Stimulated activated naive CD8-positive, alpha-beta T cell treated with anti-CD3 and anti-CD28 coated beads, Interleukin-15, Interleukin-2, amounts not matched to agents 100 ng/mL and 50 ng/mL, for 24 hours (primary cell): ENCODE data around the gene CDK6.

Experiments used
- H3K27ac Mint-ChIP-seq: one replicate; pipeline ENCODE4 v1.8.0; 2021; ENCODE audit warnings: mild to moderate bottlenecking, mixed read lengths
- H3K27me3 Mint-ChIP-seq: one replicate; pipeline ENCODE4 v1.8.0; 2021; ENCODE audit warnings: mixed read lengths
- H3K36me3 Mint-ChIP-seq: one replicate; pipeline ENCODE4 v1.8.0; 2021; ENCODE audit warnings: low read depth, mixed read lengths
- H3K4me1 Mint-ChIP-seq: one replicate; pipeline ENCODE4 v1.8.0; 2021; ENCODE audit warnings: low read depth, mixed read lengths
- H3K4me3 Mint-ChIP-seq: one replicate; pipeline ENCODE4 v1.8.0; 2021; ENCODE audit warnings: mild to moderate bottlenecking, mixed read lengths
- H3K9me3 Mint-ChIP-seq: one replicate; pipeline ENCODE4 v1.8.0; 2021; ENCODE audit warnings: mixed read lengths

Gene CDK6

DNA sequence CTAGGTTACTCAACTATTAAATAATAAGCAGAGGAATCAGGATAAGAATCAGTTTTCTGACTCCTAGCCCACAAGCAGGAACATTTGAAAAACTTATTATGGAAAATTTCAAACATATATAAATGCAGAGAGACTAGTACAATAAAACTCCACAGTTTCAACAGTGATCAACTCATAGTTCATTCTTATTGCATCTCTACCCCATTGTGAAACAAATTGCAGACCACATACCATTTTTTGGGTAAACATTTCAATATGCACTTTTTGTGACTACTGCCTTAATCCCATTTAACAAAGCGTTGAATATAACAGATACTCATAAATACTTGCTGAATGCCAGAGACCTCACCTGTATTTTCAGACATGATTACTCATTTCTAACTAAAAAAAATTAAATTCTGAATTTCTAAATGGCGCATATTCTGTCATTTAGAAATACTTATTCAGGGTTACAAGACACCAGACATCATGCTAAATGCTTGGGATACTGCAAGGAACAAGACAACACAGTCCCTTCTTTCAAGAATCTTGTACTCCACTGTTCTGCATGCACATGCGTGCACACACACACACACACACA, 11.4 kb downstream of the CDK6 start:
- Mint-ChIP-seq H3K4me1 (peaks cover 88% of the 10 kb centered on the region), H3K27me3 (no peaks in the 10 kb centered on the region), H3K27ac (peak overlapping the region; percentile 56), H3K36me3 (peaks cover 83% of the 10 kb centered on the region), H3K9me3 (no peaks in the 10 kb centered on the region), H3K4me3 (peak overlapping the region; percentile 50)

DNA sequence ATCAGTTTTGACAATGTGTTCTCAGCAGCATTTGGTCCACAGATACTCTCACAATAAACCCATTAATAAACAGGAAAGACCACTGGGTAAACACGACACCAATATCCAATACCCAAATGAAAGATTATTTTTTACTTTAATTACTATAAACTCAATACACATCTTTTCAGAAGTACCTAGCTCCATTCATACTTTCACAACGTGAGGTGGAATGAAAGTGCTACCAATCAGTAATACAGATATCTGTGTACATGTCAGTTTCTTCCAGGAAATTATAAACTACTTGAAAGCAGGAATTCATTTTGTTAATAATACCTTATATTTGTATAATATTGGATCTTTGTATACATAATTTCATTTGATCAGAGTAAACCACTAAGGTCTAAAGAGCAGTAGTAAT, 11.9 kb downstream of the CDK6 start:
- Mint-ChIP-seq H3K4me1 (peaks cover 89% of the 10 kb centered on the region), H3K4me3 (no peak overlapping the region), H3K27ac (no peak overlapping the region), H3K9me3 (peaks cover 5% of the 10 kb centered on the region), H3K27me3 (no peaks in the 10 kb centered on the region), H3K36me3 (peaks cover 83% of the 10 kb centered on the region)

DNA sequence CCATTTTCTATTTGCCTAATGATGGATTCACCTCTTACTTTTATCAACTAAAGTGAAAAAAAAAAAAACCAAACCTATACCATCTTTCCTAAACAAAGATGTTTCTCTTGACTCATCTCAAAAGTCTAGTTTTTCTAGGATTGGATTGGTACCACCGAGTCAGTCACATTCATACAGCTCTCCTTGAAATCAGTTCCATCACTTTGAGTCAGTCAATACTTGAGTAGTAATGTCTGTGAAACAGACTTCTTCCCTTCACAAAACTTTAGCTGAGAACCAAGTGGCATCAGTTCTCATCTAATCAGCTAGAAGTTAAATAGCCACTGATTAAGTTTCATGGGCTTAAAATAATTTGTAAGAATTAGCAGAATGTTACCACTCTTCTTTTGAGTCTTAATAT, 13.3 kb downstream of the CDK6 start:
- Mint-ChIP-seq H3K27ac (peak overlapping the region; percentile 62), H3K4me3 (no peak overlapping the region)

DNA sequence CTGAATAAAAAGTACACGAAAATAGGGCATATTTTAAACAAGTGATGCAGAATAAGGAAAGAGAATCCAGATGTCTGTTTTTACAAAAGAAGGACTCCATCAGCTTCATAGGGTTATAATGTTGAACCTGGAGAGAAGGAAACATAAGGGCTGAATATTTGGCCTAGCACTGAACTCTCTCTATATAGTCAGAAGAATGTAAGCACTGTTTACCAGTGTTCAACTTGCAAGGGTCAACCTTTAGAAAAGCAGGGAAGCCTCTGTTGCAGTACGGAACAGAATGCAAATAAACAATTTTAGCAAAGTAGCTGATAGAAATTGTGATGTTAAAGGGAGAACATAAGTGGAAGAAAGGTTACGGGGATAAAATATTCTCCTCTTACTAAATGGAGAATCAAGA, 16.2 kb downstream of the CDK6 start:
- Mint-ChIP-seq H3K9me3 (peaks cover 22% of the 10 kb centered on the region), H3K36me3 (peaks cover 86% of the 10 kb centered on the region), H3K4me1 (peaks cover 92% of the 10 kb centered on the region), H3K4me3 (peak overlapping the region; percentile 17), H3K27ac (peak overlapping the region; percentile 71), H3K27me3 (no peaks in the 10 kb centered on the region)

More for the DNA sequence above, 13.3 kb downstream of the CDK6 start:
- Mint-ChIP-seq H3K9me3 (peaks cover 11% of the 10 kb centered on the region), H3K27me3 (no peaks in the 10 kb centered on the region), H3K4me1 (peaks cover 91% of the 10 kb centered on the region), H3K36me3 (peaks cover 84% of the 10 kb centered on the region)

DNA sequence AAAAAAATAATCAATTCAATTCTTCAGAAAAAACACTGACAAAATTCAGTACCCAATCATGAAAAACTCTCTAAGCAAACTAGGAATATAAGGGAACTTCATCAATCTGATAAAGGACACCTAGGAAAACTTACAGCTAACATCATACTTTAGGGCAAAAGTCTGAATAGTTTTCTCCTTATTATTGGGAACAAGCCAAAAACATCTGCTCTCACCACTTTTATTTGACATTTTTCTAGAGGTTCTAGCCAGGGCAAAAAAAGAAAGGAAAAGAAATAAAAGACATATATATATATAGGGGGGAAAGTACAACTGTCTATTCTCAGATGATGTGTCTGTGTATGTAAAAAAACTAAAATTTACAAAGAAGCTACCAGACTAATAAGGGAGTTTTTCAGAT, 19.0 kb downstream of the CDK6 start:
- H3K27ac Mint-ChIP-seq, result no peak overlapping the region
- H3K4me3 Mint-ChIP-seq, result no peak overlapping the region
- no peaks in the 10 kb centered on the region for H3K27me3 Mint-ChIP-seq
- H3K9me3 Mint-ChIP-seq, result peaks cover 22% of the 10 kb centered on the region
- H3K4me1 Mint-ChIP-seq, result peaks cover 92% of the 10 kb centered on the region
- peaks cover 64% of the 10 kb centered on the region for H3K36me3 Mint-ChIP-seq

DNA sequence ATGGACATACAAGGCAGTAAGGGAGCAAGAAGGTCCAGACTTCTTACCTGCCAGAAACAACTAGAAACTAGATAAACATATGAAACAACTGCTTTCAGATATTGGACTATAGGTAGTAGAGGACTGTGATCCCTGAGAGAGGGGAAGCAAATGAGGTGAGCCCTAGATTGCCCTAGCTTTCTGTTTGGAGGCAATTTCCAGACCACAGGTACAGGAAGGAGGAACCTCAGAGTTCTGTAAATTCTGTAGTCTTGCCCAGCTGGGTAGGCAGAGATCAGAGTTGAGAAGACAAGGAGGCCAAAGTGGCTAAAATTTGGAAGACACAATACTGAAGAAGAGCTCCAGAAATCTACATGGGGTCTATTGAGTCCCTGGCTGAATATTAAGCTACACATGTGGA, 21.0 kb downstream of the CDK6 start:
- H3K4me1 Mint-ChIP-seq, result peaks cover 96% of the 10 kb centered on the region
- peaks cover 22% of the 10 kb centered on the region for H3K9me3 Mint-ChIP-seq
- H3K36me3 Mint-ChIP-seq, result peaks cover 64% of the 10 kb centered on the region
- H3K27ac Mint-ChIP-seq, result peak overlapping the region; percentile 86
- H3K27me3 Mint-ChIP-seq, result no peaks in the 10 kb centered on the region
- peak overlapping the region; percentile 43 for H3K4me3 Mint-ChIP-seq

DNA sequence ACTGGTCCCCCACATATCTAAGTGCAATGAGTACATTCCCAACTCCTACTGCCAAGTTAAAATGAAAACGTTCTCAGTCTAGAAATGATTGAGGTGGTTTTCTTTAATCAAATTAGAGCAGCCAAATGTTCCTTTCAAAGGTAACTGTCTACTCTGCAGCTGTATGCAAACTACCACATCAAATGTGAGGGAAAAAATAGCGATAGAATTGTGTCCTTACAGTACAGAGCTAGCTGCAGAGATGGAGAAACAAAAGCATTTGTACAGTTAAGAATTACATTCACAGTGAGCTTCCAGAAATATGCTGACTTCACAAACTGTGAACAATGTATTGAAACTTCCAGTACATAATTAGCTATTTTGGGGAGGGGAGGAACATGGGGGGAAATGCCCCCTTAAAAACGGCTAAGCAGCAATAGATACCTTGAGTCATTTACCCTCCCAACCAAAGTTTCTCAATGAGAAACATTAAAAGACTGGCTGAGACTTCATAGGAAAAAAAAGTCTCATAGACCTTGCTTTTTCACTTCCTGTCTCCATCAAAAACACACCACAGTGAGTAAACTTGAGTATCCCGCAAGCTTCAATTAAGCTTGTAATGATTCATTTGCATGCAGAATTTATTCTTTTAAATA, 22.9 kb downstream of the CDK6 start:
- peaks cover 94% of the 10 kb centered on the region for H3K4me1 Mint-ChIP-seq
- H3K9me3 Mint-ChIP-seq, result peaks cover 11% of the 10 kb centered on the region
- peak overlapping the region; percentile 99 for H3K27ac Mint-ChIP-seq
- peaks cover 47% of the 10 kb centered on the region for H3K36me3 Mint-ChIP-seq
- peak overlapping the region; percentile 76 for H3K4me3 Mint-ChIP-seq
- no peaks in the 10 kb centered on the region for H3K27me3 Mint-ChIP-seq

DNA sequence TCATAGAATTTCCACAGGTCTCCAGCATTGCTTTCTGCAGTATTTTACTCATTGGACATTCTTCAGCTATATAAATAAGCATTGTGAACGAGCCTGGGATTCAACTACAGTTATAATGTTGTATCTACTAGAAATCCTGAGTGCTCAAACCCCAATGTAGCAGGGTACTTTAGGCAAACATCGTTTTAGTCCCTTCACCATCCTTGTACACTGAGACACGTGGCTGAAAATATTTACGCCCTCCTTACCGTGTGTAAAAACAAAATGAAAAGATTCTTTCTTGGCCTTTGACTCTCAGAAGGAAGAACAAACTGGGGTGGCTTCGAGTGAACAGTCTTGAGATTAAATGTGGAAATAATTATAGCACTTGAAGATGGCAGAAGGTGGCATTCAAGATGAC, 25.2 kb downstream of the CDK6 start:
- no peak overlapping the region for H3K4me3 Mint-ChIP-seq
- H3K9me3 Mint-ChIP-seq, result peaks cover 7% of the 10 kb centered on the region
- H3K27ac Mint-ChIP-seq, result peak overlapping the region; percentile 88
- H3K4me1 Mint-ChIP-seq, result peaks cover 83% of the 10 kb centered on the region
- no peaks in the 10 kb centered on the region for H3K27me3 Mint-ChIP-seq
- H3K36me3 Mint-ChIP-seq, result peaks cover 43% of the 10 kb centered on the region

DNA sequence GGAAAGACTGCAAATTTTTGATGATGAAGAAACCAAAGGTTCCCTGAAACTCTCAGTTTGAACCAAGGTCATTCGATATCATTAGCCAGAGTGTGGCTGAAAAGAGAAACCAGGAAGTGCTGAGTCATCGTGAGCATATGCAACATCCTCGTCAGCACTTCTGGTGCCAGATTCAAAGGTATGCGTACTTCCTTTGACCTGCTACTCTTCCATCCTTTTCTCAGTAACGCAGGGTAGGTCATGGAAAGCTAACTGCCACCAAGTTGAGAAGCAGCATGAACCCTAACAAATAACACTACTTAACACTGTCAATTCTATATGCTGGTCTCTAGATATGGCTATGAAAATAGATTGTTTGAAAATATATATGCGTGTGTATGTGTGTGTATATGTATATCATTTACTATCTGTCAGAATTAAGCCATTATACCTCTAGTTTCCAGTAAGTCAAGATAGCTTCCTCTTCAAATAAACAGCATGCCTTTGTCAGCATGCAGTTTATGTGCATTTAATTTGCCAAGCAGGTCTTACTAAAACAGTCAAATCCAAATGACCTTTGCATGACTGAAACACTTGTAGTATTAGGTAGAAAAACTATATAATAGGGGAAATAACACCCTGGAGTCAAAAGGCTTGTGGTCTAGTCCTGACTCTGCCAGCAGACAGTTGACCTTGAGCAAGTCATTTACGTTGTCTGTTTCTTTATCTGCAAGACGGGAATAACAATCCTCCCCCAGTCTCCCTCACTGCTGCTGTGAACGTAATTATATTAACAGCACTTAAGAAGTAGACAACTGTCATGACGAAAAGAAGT, 26.4 kb downstream of the CDK6 start:
- Mint-ChIP-seq H3K4me3 (peak overlapping the region; percentile 62), H3K9me3 (no peaks in the 10 kb centered on the region), H3K27me3 (no peaks in the 10 kb centered on the region), H3K4me1 (peaks cover 78% of the 10 kb centered on the region), H3K36me3 (peaks cover 40% of the 10 kb centered on the region), H3K27ac (peak overlapping the region; percentile 94)

DNA sequence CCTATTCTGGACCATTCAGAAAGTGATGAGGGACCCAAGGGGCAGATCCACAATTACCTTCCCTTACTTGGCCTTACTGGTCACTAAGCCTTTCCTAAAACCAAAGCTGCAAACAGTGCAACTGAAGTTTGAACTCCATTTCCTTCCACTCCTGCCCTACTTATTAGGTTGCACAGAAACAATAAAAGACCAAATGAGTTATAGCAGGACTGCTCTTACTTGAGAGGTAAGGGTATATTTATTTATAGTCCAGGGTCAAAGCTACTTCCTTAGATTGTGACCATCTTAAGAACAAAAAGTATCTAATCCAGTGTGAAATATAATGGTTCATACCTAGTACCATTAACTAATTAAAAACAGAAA, 27.0 kb downstream of the CDK6 start:
- no peaks in the 10 kb centered on the region for H3K27me3 Mint-ChIP-seq
- H3K4me1 Mint-ChIP-seq, result peaks cover 72% of the 10 kb centered on the region
- peak overlapping the region; percentile 94 for H3K27ac Mint-ChIP-seq
- no peaks in the 10 kb centered on the region for H3K9me3 Mint-ChIP-seq
- peak overlapping the region; percentile 62 for H3K4me3 Mint-ChIP-seq
- H3K36me3 Mint-ChIP-seq, result peaks cover 44% of the 10 kb centered on the region

DNA sequence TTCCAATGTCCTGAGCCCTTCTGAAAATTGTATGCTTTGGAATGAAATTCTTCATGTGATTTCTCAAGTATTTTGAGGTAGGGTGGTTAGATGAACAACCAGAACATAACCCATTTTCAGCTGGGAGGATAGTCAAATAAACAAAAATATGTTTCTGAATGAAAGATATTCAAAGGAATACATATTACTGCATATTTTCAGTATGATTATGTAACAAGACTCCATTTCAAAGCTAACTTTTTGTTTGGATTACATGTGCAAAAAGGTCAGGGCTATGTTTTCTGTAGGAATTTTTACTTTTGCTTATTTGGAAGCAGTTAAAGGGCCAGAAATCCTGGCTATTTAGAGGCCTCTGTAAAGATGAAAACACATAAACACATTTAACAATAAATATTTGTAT, 27.7 kb downstream of the CDK6 start:
- peaks cover 64% of the 10 kb centered on the region for H3K4me1 Mint-ChIP-seq
- no peak overlapping the region for H3K27ac Mint-ChIP-seq
- peaks cover 48% of the 10 kb centered on the region for H3K36me3 Mint-ChIP-seq
- peak overlapping the region; percentile 5 for H3K4me3 Mint-ChIP-seq
- H3K9me3 Mint-ChIP-seq, result no peaks in the 10 kb centered on the region
- no peaks in the 10 kb centered on the region for H3K27me3 Mint-ChIP-seq

DNA sequence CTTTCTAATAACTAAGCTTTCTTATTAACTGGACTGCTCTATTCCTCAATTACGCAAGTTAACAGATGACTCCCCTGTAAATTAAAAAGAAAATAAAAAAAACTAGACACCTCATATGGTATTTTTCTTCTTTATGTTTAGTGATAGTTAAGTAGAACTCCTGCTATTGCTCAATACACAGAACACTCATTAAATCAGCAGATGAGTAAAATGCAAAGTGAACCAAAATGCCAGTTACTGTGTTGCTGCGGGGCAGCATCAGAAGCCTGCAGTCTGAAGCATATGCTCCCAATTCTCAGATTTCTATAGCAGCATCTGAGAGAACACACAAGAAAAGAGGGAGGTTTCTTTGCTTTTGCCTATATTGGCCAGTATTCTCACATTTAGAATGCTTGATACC, 28.4 kb downstream of the CDK6 start:
- no peak overlapping the region for H3K4me3 Mint-ChIP-seq
- H3K9me3 Mint-ChIP-seq, result no peaks in the 10 kb centered on the region
- no peaks in the 10 kb centered on the region for H3K27me3 Mint-ChIP-seq
- H3K4me1 Mint-ChIP-seq, result peaks cover 62% of the 10 kb centered on the region
- no peak overlapping the region for H3K27ac Mint-ChIP-seq
- peaks cover 54% of the 10 kb centered on the region for H3K36me3 Mint-ChIP-seq

DNA sequence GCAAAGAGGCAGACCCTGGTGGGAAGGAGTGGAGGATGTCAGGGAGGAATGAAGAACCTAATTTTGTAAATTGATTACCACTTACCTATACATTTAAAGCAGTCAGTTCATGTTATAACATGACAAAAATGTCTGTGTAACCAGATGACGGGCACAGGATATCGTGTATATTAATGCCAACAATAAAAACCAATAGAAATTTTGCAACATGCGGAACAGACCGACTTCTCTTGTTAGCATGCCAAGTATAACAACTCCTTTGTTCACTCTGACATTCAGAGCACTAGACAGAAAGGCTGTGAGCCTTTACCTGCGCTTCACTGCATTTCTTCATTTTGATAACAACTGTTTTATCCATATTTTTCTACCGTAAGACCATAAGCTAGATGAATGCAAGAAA, 29.9 kb downstream of the CDK6 start:
- peaks cover 61% of the 10 kb centered on the region for H3K36me3 Mint-ChIP-seq
- no peaks in the 10 kb centered on the region for H3K27me3 Mint-ChIP-seq
- no peaks in the 10 kb centered on the region for H3K9me3 Mint-ChIP-seq
- H3K4me1 Mint-ChIP-seq, result peaks cover 53% of the 10 kb centered on the region
- H3K27ac Mint-ChIP-seq, result no peak overlapping the region
- no peak overlapping the region for H3K4me3 Mint-ChIP-seq

DNA sequence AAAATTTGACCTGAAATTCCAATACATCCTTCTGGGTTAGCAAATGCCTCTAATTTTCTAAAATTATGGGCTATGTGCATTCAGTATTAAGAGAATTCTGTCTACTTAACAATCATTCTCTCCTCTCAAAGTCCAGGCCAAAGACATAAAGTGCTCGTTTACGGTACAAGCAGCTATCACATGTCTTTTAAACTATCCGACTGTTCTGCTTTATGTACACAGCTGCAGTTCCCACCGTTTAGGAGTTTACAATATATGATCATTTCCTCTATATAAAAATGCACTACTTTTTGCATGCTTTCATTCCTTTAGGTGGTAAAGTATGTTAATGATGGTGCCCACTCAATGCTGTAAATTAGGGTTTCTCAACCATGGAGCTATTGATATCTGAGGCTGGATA, 34.0 kb downstream of the CDK6 start:
- peaks cover 42% of the 10 kb centered on the region for H3K36me3 Mint-ChIP-seq
- H3K9me3 Mint-ChIP-seq, result no peaks in the 10 kb centered on the region
- no peak overlapping the region for H3K27ac Mint-ChIP-seq
- H3K4me3 Mint-ChIP-seq, result no peak overlapping the region
- peaks cover 20% of the 10 kb centered on the region for H3K4me1 Mint-ChIP-seq
- no peaks in the 10 kb centered on the region for H3K27me3 Mint-ChIP-seq

DNA sequence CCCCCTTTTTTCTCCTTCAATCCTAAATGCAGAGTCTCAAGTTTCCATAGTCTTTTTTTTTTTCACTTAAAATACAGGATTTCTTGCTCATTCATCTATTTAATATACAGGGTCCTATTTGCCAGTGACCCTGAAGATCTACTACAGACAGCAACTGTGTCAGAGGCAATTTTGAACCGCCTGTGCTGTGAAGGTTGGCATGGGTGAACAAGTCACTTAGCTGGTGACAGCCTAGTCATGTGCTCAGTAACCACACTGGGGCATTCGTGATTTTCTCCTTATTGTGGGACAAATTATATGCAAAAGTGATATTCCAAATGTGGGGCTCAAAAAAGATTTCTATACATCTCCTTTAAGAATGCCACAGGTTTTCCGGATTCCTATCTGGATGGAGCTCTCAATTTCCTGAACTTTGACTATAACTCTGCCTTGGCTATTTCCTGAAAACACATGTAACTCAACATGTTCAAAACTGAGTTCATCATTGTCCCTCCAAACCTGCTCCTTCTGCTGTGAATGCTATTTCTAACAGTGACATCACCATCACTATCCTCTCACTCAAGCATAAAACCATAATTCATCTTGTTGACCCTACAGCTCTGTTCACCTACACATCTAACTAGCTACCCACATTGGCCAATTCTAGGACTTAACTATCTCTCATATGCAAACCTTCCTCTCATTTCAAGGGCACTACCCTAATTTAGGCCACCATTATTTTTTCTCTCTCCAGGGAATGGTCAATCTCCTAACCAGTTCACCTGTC, 36.7 kb downstream of the CDK6 start:
- Mint-ChIP-seq H3K9me3 (no peaks in the 10 kb centered on the region), H3K4me3 (no peak overlapping the region), H3K27ac (no peak overlapping the region), H3K4me1 (peaks cover 23% of the 10 kb centered on the region), H3K36me3 (peaks cover 30% of the 10 kb centered on the region), H3K27me3 (no peaks in the 10 kb centered on the region)
